K562 treated with DMSO at 1 percent for 24 hours (cell line): ENCODE measurements around the gene TCERG1. TPM values are rescaled to one million over a fixed set of nuclear protein-coding genes. Genes with fewer than 3 reads are reported as not detected.

Source experiments
- total RNA-seq: library from RNA; unstranded; fragments of 300-600 nt; gene quantifications from 2 replicates; pipeline ENCODE4 v1.2.3, GENCODE V29; 2022; ENCODE audit warnings: low read depth; ENCODE audit not compliant: insufficient read depth

The TCERG1 gene
- total RNA-seq = 40.7 and 44.5 TPM in 2 replicates

DNA sequence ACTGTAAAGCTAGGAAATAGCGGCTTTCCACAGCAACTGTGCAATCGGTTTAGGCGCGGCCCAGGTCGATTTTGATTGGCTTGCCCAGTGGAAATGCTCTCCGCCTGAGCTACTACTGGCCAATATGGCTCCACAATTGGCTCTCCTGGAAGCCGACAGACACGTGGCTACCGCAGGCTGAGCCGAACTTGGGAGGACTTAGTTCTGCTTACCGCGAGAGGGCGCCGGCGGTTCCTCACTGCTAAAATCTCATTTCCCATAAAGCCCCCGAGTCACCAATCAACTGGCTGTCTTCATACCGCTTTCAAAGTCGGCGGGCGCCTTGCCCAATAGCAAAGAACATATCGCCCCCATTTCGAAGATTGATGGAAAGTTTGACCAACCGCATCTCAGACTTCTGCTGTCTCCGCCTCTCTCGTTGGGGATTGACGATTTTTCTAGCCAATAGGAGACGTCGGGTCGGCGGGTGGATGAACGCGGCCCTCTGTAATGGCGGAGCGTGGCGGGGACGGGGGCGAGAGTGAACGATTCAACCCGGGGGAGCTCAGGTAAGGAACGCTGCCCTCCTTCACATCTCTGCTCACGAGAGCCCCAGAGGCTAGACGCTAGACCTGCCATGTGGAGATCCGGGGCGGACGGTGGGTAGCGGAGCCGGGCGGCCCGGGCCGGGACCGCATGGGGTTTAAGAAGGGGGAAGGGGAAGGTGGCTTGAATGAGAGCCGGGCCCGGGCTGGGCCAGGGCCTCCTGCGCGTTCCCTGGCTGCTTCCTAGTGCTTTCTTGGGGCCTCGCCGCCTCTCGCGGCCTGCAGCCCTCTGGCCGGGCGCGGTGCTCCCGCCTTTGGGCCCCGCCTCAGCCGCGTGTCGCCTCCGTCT lies at the start of gene TCERG1:
Gene TCERG1, plus strand, starts transcription at position 473 of the 873 bp plus-strand sequence. Its CDS starts 17 bp downstream, at position 490.

DNA sequence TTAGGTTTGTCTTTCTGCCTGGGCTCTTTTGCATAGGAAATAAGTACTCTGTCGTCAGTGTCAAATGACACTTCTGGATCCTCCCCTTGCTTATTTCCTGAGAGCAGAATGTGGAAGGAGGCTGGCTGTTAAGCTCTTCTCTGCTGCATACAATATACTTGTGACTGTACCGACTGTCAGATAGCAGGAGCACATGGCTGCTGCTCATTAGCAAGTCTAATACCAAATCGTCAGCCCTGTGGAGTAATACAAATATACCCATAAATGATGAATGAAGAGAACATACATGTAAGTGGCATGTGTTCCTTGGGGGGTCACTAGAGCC lies 69.0 kb downstream of the TCERG1 start, which contains the start of gene GPR151:
Gene GPR151, minus strand, starts transcription at position 40 of the 325 bp plus-strand sequence. CDS start 77 bp downstream, outside the sequence.

Other genes starting within 250 kb of the TCERG1 start
- gene RBM27, start 243.7 kb upstream of the TCERG1 start, total RNA-seq = 8.9 and 9.3 TPM in 2 replicates
- 0.14 TPM in 1 of 2 replicates, not detected in the other for gene POU4F3, start 108.5 kb upstream of the TCERG1 start, total RNA-seq
- not detected in 2 replicates for gene GPR151, start 68.9 kb downstream of the TCERG1 start, total RNA-seq